HG02852 (cell line): ENCODE results near the gene SLC6A6.

Experiments used
- ATAC-seq: cut with Tn5 transposase; IDR thresholded peaks from one replicate; pipeline ENCODE4 v1.9.1; 2021; ENCODE audit warnings: mild to moderate bottlenecking, moderate library complexity; ENCODE audit not compliant: unreplicated experiment

Gene SLC6A6

GRCh38 chr3:14371573-14372474 is 30.6 kb upstream of the SLC6A6 start:
- ATAC-seq, result no peak

DNA sequence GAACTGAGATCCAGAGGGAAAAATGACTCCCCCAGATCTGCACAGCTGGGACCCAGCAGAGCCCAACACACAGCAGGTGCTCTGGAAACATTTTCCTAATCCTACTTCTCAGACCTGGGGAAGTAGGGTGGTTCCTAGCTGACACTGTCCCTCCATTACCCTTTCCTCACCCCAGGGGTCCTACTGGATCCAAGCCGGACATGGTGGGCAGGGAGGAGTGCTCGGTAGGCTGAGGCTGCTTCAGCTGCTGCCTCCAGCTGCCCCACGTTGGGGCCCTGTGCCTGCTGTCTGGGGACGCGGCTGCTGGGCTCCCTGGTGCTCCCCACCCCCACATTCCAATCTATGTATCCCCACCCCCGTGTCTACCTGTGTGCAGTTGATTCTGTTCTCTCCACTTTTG is 29.8 kb upstream of the SLC6A6 start:
- ATAC-seq, result no peak

- no peak for ATAC-seq
Observed at GRCh38 chr3:14373753-14374376, 28.5 kb upstream of the SLC6A6 start.

DNA sequence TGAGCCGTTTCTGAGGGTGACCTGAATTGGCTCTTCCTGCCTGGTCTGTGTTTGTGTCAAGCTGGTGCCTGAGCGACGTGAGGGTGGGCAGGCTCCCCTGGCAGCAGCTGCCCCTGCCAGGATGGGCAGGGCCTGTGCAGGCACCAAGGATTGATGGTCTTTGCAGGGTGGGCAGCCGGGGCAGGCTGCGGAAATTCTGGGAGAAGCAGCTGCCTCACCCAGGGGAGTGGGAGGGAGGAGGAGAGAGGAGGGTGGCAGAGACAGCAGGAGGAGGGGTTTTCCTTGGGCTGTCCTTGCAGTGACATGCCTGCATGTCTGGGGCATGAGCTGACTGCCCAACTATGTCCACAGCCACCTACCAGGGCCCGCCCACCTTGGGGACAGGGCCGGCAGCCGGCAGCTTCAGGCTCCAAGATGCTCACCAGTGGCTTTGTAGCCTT is 27.9 kb upstream of the SLC6A6 start:
- ATAC-seq, result no peak

GRCh38 chr3:14375192-14375591 is 27.2 kb upstream of the SLC6A6 start:
- no peak for ATAC-seq

DNA sequence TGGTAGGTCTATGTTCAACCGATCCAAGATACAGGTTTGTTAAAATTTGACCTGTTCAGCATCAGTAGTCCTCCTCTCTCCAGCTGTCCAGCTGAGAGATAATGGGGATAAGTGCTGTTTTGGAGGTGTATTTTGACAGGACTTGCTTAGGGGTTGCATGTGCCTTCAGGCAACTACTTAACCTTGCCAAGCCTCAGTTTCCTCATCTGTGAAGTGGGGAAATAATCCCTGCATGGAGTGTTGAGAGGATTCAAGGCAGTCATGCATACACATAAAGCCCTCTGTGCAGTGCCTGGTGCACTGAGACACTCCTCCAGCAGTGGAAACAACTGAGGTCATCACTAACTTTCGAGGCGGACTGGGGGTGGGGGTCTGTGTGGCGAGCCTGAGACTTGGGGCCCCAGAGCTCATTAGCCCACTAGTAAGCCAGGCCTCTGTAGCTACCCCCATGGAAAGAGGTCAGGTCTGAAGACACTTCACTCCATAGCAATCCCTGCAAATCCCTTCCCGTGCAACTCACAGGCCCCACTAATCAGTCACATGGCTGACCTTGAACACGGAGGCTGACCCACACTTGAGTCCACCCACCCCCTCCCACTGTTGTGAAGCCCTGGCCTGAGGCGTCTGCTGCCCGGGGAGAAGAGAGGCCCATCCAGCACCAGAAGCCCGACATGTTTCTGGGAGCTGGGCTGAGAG is 25.9 kb upstream of the SLC6A6 start:
- no peak for ATAC-seq

- no peak for ATAC-seq
Observed at GRCh38 chr3:14377044-14377837, 25.2 kb upstream of the SLC6A6 start.

GRCh38 chr3:14377838-14378169 is 24.6 kb upstream of the SLC6A6 start:
- ATAC-seq, result no peak

- no peak for ATAC-seq
Observed at GRCh38 chr3:14378415-14378814, 24.0 kb upstream of the SLC6A6 start.

DNA sequence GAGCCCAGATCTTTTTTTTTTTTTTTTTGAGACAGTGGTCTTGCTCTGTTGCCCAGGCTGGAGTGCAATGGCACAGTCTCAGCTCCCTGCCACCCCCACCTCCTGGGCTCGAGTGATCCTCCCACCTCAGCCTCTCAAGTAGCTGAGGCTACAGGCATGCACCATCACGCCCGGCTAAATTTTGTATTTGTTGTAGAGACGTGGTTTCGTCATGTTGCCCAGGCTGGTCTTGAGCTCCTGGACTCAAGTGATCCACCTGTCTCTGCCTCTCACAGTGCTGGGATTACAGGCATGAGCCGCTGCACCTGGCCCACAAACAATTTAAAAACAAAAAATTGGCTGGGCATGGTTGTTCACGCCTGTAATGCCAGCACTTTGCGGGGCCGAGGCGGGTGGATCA is 22.6 kb upstream of the SLC6A6 start:
- ATAC-seq, result no peak

DNA sequence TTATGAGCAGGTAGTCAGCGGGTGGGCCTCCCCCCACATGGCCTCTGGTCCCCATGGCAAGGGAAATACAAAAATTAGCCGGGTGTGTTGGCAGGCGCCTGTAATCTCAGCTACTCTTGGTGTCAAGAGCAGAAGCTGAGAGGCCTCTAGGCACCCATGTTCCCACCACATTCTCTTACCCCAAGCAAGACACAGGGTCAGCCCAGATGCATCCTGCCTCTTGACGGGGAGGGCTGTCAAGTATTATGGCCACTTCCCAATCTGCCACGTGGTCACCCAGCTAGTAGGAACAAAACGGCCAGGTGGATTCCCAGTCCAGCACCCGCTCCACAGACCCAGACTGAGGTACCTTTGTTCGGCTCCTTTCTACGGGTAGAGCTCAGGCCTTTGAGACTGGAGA is 16.2 kb upstream of the SLC6A6 start:
- ATAC-seq, result no peak

- no peak for ATAC-seq
Observed at GRCh38 chr3:14388201-14388600, 14.2 kb upstream of the SLC6A6 start.

GRCh38 chr3:14389166-14389606 is 13.2 kb upstream of the SLC6A6 start:
- ATAC-seq, result no peak

GRCh38 chr3:14389716-14390115 is 12.7 kb upstream of the SLC6A6 start:
- ATAC-seq, result no peak

GRCh38 chr3:14391033-14391432 is 11.4 kb upstream of the SLC6A6 start:
- no peak for ATAC-seq

- ATAC-seq, result no peak
Observed at GRCh38 chr3:14392231-14392630, 10.2 kb upstream of the SLC6A6 start.

DNA sequence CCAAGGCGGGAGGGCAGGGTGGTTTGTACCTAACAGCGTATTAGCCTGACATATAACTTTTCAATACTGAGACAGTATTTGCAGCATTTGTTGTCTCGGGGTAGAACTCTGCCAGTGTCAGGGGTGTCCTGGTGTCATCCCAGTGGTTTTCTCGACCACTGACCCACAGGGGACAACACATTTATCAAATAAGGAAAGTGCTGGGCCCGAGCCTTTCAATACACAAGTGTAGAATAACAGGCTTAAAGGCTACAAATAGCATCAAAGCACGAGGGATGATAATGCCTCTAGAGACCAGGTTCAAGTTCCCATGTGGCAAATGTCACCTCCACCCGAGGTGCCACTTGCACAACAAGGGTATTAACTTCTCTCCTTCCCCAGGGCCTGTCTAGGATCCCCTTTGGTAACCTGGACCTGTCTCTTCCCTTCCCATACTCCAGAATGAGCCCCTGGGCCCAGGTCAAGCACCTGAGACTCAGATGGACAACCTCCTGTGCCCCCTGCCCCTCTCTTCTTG is 9.5 kb upstream of the SLC6A6 start:
- ATAC-seq, result no peak

- no peak for ATAC-seq
Observed at GRCh38 chr3:14393440-14394106, 8.8 kb upstream of the SLC6A6 start.

GRCh38 chr3:14396031-14396692 is 6.2 kb upstream of the SLC6A6 start:
- no peak for ATAC-seq

DNA sequence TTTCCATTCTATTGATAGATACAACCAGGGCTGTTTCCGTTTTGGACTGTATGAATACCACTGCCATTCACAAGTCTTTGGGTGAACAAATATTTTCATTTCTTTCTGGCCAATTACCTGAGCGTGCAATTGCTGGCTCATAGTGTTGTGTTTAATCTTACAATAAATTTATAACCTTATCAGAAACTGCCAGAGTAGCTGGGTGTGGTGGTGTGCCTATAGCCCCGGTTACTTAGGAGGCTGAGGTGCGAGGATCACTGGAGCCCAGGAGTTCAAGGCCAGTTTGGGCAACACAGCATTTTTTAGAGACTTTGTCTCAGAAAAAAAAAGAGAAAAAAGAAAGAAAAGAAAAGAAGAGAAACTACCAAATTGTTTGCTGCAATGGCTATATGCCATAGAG is 5.4 kb upstream of the SLC6A6 start:
- ATAC-seq, result no peak
